Upper lobe of right lung (tissue), 1 donor: ENCODE results near the gene IQSEC1. TPM values are rescaled to one million over a fixed set of nuclear protein-coding genes. Genes with fewer than 3 reads are reported as not detected.

Experiments used
- ATAC-seq: fragments of 200-7000 bp; cut with Tn5 transposase; one replicate; pipeline ENCODE4 v1.9.1; 2020; ENCODE audit warnings: mild to moderate bottlenecking, moderate library complexity
- DNase-seq: peaks from one replicate; pipeline ENCODE4 v3.0.0-alpha.2; 2020
- H3K27ac ChIP-seq: fragments of 200-600 bp; one replicate; pipeline ENCODE4 v1.8.0; 2022
- H3K27me3 ChIP-seq: fragments of 200-600 bp; one replicate; pipeline ENCODE4 v1.8.0; 2022; ENCODE audit warnings: mild to moderate bottlenecking
- H3K36me3 ChIP-seq: fragments of 200-600 bp; one replicate; pipeline ENCODE4 v1.8.0; 2022
- H3K4me1 ChIP-seq: fragments of 200-600 bp; one replicate; pipeline ENCODE4 v1.8.0; 2022
- H3K4me3 ChIP-seq: fragments of 200-600 bp; one replicate; pipeline ENCODE4 v1.8.0; 2022; ENCODE audit warnings: mild to moderate bottlenecking
- H3K9me3 ChIP-seq: fragments of 200-600 bp; one replicate; pipeline ENCODE4 v1.8.0; 2022
- CTCF ChIP-seq: fragments of 200-600 bp; IDR thresholded peaks from one replicate; pipeline ENCODE4 v1.8.0; 2022; ENCODE audit warnings: antibody characterized with exemption
- intact Hi-C: fragments of 100-400 bp; cut with DNase I; formaldehyde crosslinking; loops from one replicate; pipeline ENCODE4 v1.11.0; 2022
- total RNA-seq: library from RNA; stranded (reverse); fragmentation: NEBNext Ultra II Directional; extraction: Animal tissue kit (Norgen Biotek cat#: 25700); gene quantifications from one replicate; pipeline ENCODE4 v1.2.1, GENCODE V29; 2021
- donor health status: DM: no; HTN: yes; CAD: no; lungs with severe emphysema.

Gene IQSEC1
- total RNA-seq, 1 donor from 2014 or later: 61.6 TPM

- Histone ChIP-seq H3K36me3 (no peaks in the 10 kb centered on the region), H3K4me3 (no peak overlapping the region), H3K9me3 (no peaks in the 10 kb centered on the region), H3K27me3 (peaks cover 30% of the 10 kb centered on the region), H3K4me1 (peaks cover 4% of the 10 kb centered on the region), H3K27ac (no peak overlapping the region)
- ATAC-seq: no peak
- intact Hi-C loops: no loop called here
- no peak for TF ChIP-seq CTCF
- no peak for DNase-seq
Observed at GRCh38 chr3:13074006-13074375, 762 bp upstream of the IQSEC1 start.

- Histone ChIP-seq H3K36me3 (no peaks in the 10 kb centered on the region), H3K27ac (no peak overlapping the region), H3K4me1 (peaks cover 4% of the 10 kb centered on the region), H3K27me3 (peaks cover 30% of the 10 kb centered on the region), H3K4me3 (no peak overlapping the region), H3K9me3 (no peaks in the 10 kb centered on the region)
- ATAC-seq (no peak), DNase-seq (no peak)
- intact Hi-C loops: no loop called here
- no peak for TF ChIP-seq CTCF
Observed at GRCh38 chr3:13072600-13073325, 466 bp downstream of the IQSEC1 start.

- intact Hi-C loops: no loop called here
- ATAC-seq: no peak
- Histone ChIP-seq H3K36me3 (no peaks in the 10 kb centered on the region), H3K27ac (no peak overlapping the region), H3K9me3 (no peaks in the 10 kb centered on the region), H3K27me3 (peaks cover 30% of the 10 kb centered on the region), H3K4me1 (peaks cover 4% of the 10 kb centered on the region), H3K4me3 (no peak overlapping the region)
- TF ChIP-seq CTCF: no peak
- no peak for DNase-seq
Observed at GRCh38 chr3:13072239-13072599, 1.0 kb downstream of the IQSEC1 start.

GRCh38 chr3:13071695-13072094, 1.5 kb downstream of the IQSEC1 start:
- DNase-seq: no peak
- Histone ChIP-seq H3K4me1 (peaks cover 4% of the 10 kb centered on the region), H3K36me3 (no peaks in the 10 kb centered on the region), H3K27ac (no peak overlapping the region), H3K9me3 (no peaks in the 10 kb centered on the region), H3K27me3 (peaks cover 30% of the 10 kb centered on the region), H3K4me3 (no peak overlapping the region)
- no peak for ATAC-seq
- no peak for TF ChIP-seq CTCF
- intact Hi-C loops: no loop called here

GRCh38 chr3:13070391-13071070, 2.7 kb downstream of the IQSEC1 start:
- H3K4me1 ChIP-seq: peaks cover 4% of the 10 kb centered on the region
- H3K4me3 ChIP-seq: no peak overlapping the region
- ATAC-seq (no peak), DNase-seq (no peak)
- H3K36me3 ChIP-seq: no peaks in the 10 kb centered on the region
- no peaks in the 10 kb centered on the region for H3K9me3 ChIP-seq
- H3K27ac ChIP-seq: no peak overlapping the region
- H3K27me3 ChIP-seq: peaks cover 30% of the 10 kb centered on the region
- TF ChIP-seq CTCF: no peak
- intact Hi-C loops: no loop called here
